ENCODE measurements around the gene ZNF664.

ZNF664 gene

DNA sequence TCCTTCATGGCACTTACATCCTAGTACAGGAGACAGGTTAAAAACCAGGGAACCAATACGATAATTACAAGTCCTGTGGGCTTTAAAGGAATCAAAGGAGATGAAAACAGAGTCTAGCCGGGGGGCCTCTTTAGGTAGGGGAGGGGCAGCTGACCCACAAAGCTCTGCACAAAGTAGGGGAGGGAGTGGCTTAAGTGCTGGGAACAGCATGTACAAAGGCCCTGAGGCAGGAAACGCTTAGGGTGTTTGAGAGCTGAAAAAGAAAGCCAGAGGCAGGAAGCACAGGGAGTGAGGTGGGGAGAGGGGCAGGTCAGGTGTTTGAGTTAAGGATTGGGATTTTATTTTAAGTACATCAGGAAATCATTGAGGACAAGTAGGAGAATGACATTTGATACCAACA is 37.7 kb downstream of the ZNF664 start:
- no peak for DNase-seq (ENCODE audit: low spot score)

DNA sequence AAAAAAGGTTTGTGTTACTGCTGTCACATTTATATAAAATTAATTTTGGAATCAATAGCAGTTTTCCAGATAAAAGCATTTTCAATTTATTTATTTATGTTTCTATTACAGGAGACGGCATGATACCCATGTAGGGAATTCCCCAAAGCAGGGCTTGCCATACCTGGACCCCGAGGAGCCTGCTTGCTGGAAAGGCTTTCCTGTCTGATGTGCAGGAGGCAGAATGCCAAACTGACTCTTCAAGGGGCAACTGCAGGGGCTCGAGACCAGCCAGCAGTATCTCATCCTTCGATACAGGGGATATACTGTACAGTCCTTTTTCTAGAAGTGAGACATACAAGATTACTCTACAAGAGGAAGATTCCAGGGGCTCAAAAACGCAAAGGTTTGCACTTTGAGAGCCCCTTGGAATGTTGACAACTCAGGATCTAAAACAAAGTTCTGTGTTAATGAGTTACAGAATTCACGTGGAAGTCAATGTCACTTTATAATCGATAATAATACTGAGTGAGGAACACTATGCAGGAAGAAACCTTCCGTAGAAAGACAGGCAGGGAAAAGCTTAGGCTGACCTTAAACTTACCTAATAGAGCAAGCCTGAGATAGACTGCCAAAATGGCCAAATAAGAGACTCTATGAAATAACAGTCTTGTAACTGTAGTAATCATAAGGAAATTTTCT is 38.6 kb downstream of the ZNF664 start:
- no peak for DNase-seq (ENCODE audit: low spot score)

DNA sequence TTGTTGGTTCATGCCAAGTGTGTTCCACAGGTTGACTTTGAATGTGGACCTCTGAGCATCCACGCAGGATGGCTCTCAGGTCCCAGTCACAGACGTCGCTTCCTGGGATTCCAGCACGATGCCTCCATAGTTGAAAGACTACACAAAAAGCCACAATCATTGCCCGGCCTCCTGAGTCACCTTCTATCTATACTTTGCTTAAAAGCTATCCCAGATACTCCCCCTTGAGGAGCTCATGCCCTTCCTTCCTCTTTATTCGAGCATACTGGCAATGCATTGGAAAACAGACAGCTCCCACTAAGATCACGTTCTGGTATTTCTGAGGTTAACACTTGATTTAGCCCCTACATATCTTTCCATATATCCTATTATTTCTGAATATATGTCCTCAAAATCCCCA is 40.1 kb downstream of the ZNF664 start:
- DNase-seq (ENCODE audit: low spot score): no peak

- no peak for DNase-seq (ENCODE audit: low spot score)
Observed at GRCh38 chr12:124015494-124016461, 42.8 kb downstream of the ZNF664 start.

GRCh38 chr12:124017064-124017463 is 44.0 kb downstream of the ZNF664 start:
- no peak for DNase-seq (ENCODE audit: low spot score)

GRCh38 chr12:124018539-124018938 is 45.5 kb downstream of the ZNF664 start:
- no peak for DNase-seq (ENCODE audit: low spot score)

DNA sequence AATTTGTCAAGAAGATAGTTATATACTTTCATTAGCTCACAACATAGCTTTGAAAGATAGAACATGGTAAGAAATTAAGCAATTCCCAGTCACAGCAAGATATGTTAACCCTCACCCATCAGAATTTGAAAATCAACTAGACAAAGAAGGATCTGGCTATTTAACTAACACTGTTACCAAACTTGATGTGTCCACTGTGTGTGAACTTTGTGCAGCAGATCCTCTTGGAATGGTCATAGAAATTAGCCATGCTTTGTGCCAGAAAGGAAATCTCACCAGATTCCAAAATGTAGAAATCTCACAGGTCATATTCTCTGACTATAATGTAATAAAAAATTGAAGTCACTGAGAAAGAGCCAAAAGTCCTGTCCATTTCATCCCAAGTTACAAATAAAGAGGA is 46.1 kb downstream of the ZNF664 start:
- DNase-seq (ENCODE audit: low spot score): no peak

DNA sequence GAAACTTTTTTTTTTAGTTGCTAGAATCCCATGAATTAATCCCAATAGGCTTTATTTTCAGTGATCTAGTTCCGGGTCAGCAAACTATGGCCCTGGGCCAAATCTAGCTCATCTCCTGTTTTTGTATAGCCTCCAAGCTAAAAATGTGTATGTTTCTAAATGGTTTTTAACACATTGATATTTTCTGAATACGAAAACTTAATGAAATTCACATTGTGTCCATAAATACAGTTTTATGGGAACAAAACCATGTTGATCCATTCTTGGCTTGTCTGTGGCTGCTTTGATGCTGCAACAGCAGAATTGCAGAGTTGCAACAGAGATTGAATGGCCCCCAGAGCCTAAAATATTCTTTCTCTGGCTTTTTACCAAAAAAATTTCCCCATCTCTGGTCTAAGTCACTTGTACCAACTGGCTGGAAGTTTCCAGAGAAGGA is 47.5 kb downstream of the ZNF664 start:
- DNase-seq (ENCODE audit: low spot score): no peak

DNA sequence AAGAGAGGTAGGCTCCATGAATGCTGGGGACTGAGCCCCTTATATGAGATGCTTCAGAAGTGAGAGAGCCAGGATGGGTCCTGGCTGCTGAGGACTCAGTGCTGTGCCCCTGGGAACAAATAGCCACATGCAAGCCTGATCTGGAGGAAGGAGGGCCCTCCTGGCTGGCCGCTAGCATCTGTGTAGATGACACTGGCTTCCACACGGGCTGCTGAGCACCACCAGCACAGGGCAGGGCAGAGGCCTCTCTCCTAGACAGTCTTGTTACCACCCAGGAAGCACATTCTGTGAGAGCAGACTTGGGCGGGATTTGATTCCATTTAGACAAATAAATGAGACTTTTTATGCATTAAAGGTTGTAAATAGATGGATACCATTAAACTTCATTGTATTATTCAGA is 48.0 kb downstream of the ZNF664 start:
- DNase-seq (ENCODE audit: low spot score): no peak

DNA sequence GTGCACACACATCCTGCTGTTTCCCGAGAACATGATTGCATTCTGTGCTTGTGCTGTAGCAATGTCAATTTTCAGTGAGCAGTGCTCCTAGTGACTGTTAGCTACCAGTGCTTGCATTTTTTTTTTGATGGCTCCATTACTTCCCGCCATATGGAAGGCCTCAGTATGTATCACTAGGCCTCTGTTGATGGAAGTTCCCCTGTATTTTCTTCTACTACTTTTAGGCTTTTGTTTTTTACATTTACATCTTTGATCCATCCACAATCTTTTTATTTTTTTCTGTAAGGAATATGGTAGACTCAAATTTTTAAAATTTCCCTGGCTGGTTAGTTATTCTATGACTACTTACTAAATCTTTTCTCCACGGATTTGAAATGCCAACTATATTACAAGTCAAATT is 49.1 kb downstream of the ZNF664 start:
- no peak for DNase-seq (ENCODE audit: low spot score)

DNA sequence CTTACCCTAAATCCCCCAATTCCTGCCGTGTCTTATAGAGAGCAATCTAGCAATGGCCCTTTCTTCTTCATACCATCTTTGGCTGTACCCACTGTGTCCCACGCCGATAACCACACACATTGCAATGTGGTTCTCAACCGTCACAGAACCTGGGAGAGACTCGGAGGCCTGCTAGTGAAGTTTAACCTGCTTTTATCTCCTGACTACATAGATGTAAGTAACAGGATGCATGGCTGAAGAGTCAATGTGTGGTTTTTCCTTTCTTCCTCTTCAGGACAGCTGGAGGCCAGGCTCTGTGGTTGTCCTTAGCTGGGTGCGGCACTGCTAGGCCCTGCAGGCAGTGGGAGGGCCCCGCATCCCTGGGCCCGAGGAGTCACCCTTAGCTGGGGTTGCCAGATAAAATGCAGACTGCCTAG is 51.3 kb downstream of the ZNF664 start:
- DNase-seq (ENCODE audit: low spot score): no peak

GRCh38 chr12:124024776-124025175 is 51.8 kb downstream of the ZNF664 start:
- no peak for DNase-seq (ENCODE audit: low spot score)

DNA sequence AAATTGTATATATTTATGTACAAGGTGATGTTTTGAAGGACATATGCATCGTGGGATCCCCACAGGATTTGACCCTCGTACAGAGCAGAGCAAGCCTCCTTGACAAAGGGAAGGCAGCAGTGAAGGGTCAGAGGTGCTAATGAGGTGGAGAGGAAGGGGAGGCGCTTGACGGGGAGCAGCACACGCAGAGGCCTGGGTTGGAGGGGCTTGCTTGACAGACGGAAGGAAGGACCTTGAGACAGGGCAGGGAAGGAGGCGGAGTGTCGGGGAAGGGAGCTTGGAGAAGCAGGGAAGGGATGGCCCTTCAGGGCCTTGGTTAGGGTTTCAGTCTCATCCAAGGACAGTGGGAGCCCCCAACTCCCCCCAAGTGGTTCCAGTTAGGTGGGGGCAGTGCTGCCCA is 52.6 kb downstream of the ZNF664 start:
- DNase-seq (ENCODE audit: low spot score): no peak

GRCh38 chr12:124026755-124027745 is 54.0 kb downstream of the ZNF664 start:
- peak; percentile 43 for DNase-seq (ENCODE audit: low spot score)

GRCh38 chr12:124027753-124028554 is 54.9 kb downstream of the ZNF664 start:
- no peak for DNase-seq (ENCODE audit: low spot score)

- DNase-seq (ENCODE audit: low spot score): no peak
Observed at GRCh38 chr12:124028555-124028925, 55.5 kb downstream of the ZNF664 start.

- DNase-seq (ENCODE audit: low spot score): no peak
Observed at GRCh38 chr12:124030008-124030407, 57.0 kb downstream of the ZNF664 start.

GRCh38 chr12:124030510-124030909 is 57.5 kb downstream of the ZNF664 start:
- no peak for DNase-seq (ENCODE audit: low spot score)

- no peak for DNase-seq (ENCODE audit: low spot score)
Observed at GRCh38 chr12:124031058-124031457, 58.0 kb downstream of the ZNF664 start.

DNA sequence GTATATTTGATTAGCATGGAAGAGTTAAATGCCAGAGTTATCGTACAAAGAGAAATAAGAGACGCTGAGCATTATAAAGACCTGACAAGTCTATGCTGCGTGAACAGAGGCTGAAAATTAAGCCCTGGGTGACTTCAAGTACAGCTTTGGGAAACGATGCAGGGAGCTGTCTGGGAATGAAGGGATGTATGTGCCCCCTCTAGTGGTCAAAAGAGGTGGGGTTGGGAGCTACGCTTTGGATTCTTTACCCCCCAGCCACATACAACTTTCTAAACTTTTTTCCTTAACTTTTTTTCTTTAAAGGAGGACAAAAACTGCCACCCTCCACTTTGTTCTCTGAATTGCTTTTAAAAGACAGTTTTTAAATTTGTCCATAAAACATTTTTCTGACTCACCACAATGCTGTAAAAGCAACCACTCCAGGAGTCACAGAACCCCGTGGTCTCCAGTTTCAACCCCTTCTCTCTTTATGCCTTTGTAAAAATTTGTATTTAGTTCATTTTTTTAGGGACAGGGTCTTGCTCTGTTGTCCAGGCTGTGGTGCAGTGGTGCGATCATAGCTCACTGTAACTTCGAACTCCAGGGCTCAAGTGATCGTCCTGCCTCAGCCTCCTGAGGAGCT is 59.4 kb downstream of the ZNF664 start:
- peak; percentile 58 for DNase-seq (ENCODE audit: low spot score)

DNA sequence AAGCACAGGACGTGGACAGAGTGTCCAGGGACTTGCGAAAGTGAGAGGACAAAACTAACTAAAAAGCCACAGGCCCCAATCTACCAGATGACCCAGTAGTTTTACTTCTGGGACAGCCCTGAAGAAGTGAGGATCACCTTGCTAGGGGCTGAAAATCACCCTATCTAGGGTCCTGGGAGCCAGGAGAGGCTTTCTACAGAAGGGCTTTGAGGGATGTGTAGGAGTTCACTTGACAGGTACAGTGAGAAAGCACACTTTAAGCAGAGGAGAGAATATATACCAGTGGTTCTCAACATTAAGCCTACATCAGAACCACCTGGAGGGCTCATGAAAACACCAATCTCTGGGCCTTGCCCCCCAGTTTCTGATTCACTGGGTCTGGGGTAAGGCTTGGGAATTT is 60.8 kb downstream of the ZNF664 start:
- no peak for DNase-seq (ENCODE audit: low spot score)

Measured in kidney tubule cell (primary cell).